Measurements from ENCODE around the gene LETM1.

GRCh38 chr4:1833307-1834046, 22.5 kb downstream of the LETM1 start:
- TF ChIP-seq SP1 (IDR thresholded peaks at IDR 0.05) (no peak), REST (IDR thresholded peaks at IDR 0.05) (no peak), CTCF (IDR thresholded peaks at IDR 0.05; ENCODE audit: low read depth, low read length, missing input control) (no peak), RAD21 (IDR thresholded peaks at IDR 0.05) (no peak), YY1 (IDR thresholded peaks at IDR 0.05) (no peak), MAX (IDR thresholded peaks at IDR 0.05) (no peak), HNF4G (IDR thresholded peaks at IDR 0.05) (no peak), GABPA (IDR thresholded peaks at IDR 0.05 in 1 of 2, conservative IDR thresholded peaks at IDR 0.05 in 1 of 2) (no peak), EGR1 (IDR thresholded peaks at IDR 0.05; ENCODE audit: low read depth in 2 of 2) (no peak), TAF1 (conservative IDR thresholded peaks at IDR 0.05) (no peak), FOXA1 (IDR thresholded peaks at IDR 0.05) (no peak), NR2F2 (IDR thresholded peaks at IDR 0.05) (no peak)

All from liver (tissue), 3 donors.